Neural progenitor cell (in vitro differentiated cells): ENCODE data around the gene DGLUCY. TPM values are rescaled to one million over a fixed set of nuclear protein-coding genes. Genes with fewer than 3 reads are reported as not detected.
"Not testable (repeated sequence)": the region's sequence is repeated elsewhere in the genome, so short reads cannot be mapped to it uniquely, and the experiment has no call there.

Source experiments
- DNase-seq: peaks from one replicate; pipeline ENCODE4 v3.0.0-alpha.2; 2016; ENCODE audit warnings: low spot score
- H2AFZ ChIP-seq: fragments of 200-600 bp; sonication (generic); replicated peaks from 2 replicates; pipeline ENCODE4 v1.6.1; 2016; ENCODE audit warnings: antibody characterized with exemption
- H3F3A ChIP-seq: fragments of 200-600 bp; sonication (generic); 2 replicates; pipeline ENCODE4 v1.6.1; 2016; ENCODE audit warnings: antibody characterized with exemption, low read depth
- H3K27ac ChIP-seq: fragments of 200-600 bp; sonication (generic); 2 replicates; pipeline ENCODE4 v1.5.1; 2016; ENCODE audit warnings: mild to moderate bottlenecking
- H3K27me3 ChIP-seq: fragments of 200-600 bp; sonication (generic); 2 replicates; pipeline ENCODE4 v1.6.1; 2016; ENCODE audit warnings: mild to moderate bottlenecking, moderate library complexity
- H3K36me3 ChIP-seq: fragments of 200-600 bp; sonication (generic); 2 replicates; pipeline ENCODE4 v1.5.1; 2016
- H3K4me1 ChIP-seq: fragments of 200-600 bp; sonication (generic); 2 replicates; pipeline ENCODE4 v1.6.1; 2016; ENCODE audit warnings: mixed run types
- H3K4me2 ChIP-seq: fragments of 200-600 bp; sonication (generic); 2 replicates; pipeline ENCODE4 v1.6.1; 2016
- H3K4me3 ChIP-seq: fragments of 200-600 bp; sonication (generic); 2 replicates; pipeline ENCODE4 v1.5.1; 2016
- H3K79me2 ChIP-seq: fragments of 200-600 bp; sonication (generic); 2 replicates; pipeline ENCODE4 v1.6.1; 2016; ENCODE audit warnings: low read depth
- H3K9ac ChIP-seq: fragments of 200-600 bp; sonication (generic); 2 replicates; pipeline ENCODE4 v1.6.1; 2016
- H3K9me3 ChIP-seq: fragments of 200-600 bp; sonication (generic); 2 replicates; pipeline ENCODE4 v1.5.1; 2016; ENCODE audit warnings: low read depth
- H4K20me1 ChIP-seq: fragments of 200-600 bp; sonication (generic); 2 replicates; pipeline ENCODE4 v1.6.1; 2016; ENCODE audit warnings: low read depth
- H3K27ac Mint-ChIP-seq: 3 replicates; pipeline ENCODE4 v1.8.0; 2021; ENCODE audit warnings: mixed read lengths
- H3K27me3 Mint-ChIP-seq: 2 replicates; pipeline ENCODE4 v1.8.0; 2022; ENCODE audit warnings: low read depth, mild to moderate bottlenecking, inconsistent platforms, moderate library complexity, mixed read lengths; ENCODE audit not compliant: insufficient read depth
- H3K36me3 Mint-ChIP-seq: 3 replicates; pipeline ENCODE4 v1.8.0; 2021; ENCODE audit warnings: mixed read lengths
- H3K4me1 Mint-ChIP-seq: 3 replicates; pipeline ENCODE4 v1.8.0; 2021; ENCODE audit warnings: mixed read lengths
- H3K4me3 Mint-ChIP-seq: 3 replicates; pipeline ENCODE4 v1.8.0; 2021; ENCODE audit warnings: mild to moderate bottlenecking, moderate library complexity, mixed read lengths
- H3K9me3 Mint-ChIP-seq: 3 replicates; pipeline ENCODE4 v1.8.0; 2020; ENCODE audit warnings: mixed read lengths
- CTCF ChIP-seq: fragments of 200-600 bp; sonication (generic); IDR thresholded peaks from 2 replicates; pipeline ENCODE4 v1.5.1; 2017; ENCODE audit warnings: antibody characterized with exemption, mild to moderate bottlenecking
- EZH2 ChIP-seq: fragments of 200-600 bp; sonication (generic); IDR thresholded peaks from 2 replicates; pipeline ENCODE4 v1.6.1; 2017; ENCODE audit warnings: antibody characterized with exemption, mild to moderate bottlenecking, moderate library complexity
- EZH2phosphoT487 ChIP-seq: fragments of 200-600 bp; sonication (generic); IDR thresholded peaks from 2 replicates; pipeline ENCODE4 v1.6.1; 2017; ENCODE audit warnings: antibody characterized with exemption
- total RNA-seq: library from RNA; depleted of rRNA; stranded (reverse); fragments of >200 nt; gene quantifications from 2 replicates; pipeline ENCODE4 v1.2.3, GENCODE V29; 2015; ENCODE audit warnings: low replicate concordance

The DGLUCY gene
- total RNA-seq, 1 donor from 2014 or later = 17.0 TPM

DNA sequence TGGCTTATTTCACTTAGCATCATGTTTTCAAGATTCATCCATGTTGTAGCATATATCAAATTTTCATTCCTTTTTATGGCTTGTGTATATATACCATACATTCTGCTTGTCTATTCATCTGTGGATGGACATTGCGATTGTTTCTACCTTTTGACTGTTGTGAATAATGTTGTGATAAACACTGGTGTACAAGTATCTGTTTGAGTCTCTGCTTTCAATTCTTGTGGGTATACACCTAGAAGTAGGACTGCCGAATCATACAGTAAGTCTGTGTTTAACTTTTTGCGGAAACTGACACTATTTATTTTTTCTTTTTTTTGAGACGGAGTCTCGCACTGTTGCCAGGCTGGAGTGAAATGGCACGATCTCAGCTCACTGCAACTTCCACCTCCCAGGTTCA is 33.8 kb upstream of the DGLUCY start:
- Histone ChIP-seq H3K79me2 (no peaks in the 10 kb centered on the region), H3F3A (no peaks in the 10 kb centered on the region), H3K9me3 (no peaks in the 10 kb centered on the region), H4K20me1 (no peaks in the 10 kb centered on the region), H2AFZ (no peak overlapping the region), H3K27me3 (no peaks in the 10 kb centered on the region), H3K9ac (no peak overlapping the region), H3K4me1 (peaks cover 6% of the 10 kb centered on the region), H3K4me2 (no peak overlapping the region), H3K4me3 (no peak overlapping the region), H3K27ac (no peak overlapping the region), H3K36me3 (no peaks in the 10 kb centered on the region)
- Mint-ChIP-seq H3K4me3 (no peak overlapping the region), H3K9me3 (no peaks in the 10 kb centered on the region), H3K36me3 (no peaks in the 10 kb centered on the region), H3K27me3 (peaks cover 2% of the 10 kb centered on the region), H3K27ac (no peak overlapping the region), H3K4me1 (peaks cover 7% of the 10 kb centered on the region)
- DNase-seq = no peak
- TF ChIP-seq EZH2 (no peak), EZH2phosphoT487 (no peak), CTCF (no peak)

DNA sequence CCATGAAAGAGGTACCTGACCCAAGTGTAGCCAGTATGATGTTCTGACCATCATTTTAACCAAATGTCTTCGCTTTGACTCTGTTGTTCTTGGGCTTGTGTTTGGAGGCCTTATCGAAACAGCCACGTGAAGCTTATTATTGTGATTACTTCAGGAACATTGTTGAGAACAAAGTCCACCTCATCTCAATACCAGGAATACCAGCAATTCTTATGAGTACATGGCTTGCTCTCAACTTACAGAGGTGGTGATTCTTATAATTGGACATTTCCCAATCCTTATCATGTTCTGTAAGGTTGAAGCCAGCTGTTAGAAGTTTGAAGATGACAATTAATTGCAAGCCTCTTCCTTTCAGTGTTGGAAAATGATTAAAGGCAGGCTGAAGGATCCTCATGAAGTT is 31.6 kb upstream of the DGLUCY start:
- TF ChIP-seq CTCF = no peak
- TF ChIP-seq EZH2 = no peak
- TF ChIP-seq EZH2phosphoT487 = no peak
- no peak overlapping the region for H3K9ac ChIP-seq
- H2AFZ ChIP-seq = no peak overlapping the region
- H3F3A ChIP-seq = no peaks in the 10 kb centered on the region
- Mint-ChIP-seq H3K27ac (no peak overlapping the region), H3K4me1 (peaks cover 7% of the 10 kb centered on the region), H3K36me3 (no peaks in the 10 kb centered on the region), H3K4me3 (no peak overlapping the region), H3K9me3 (no peaks in the 10 kb centered on the region), H3K27me3 (peaks cover 4% of the 10 kb centered on the region)
- H3K4me3 ChIP-seq = no peak overlapping the region
- H3K27ac ChIP-seq = no peak overlapping the region
- no peaks in the 10 kb centered on the region for H4K20me1 ChIP-seq
- H3K4me1 ChIP-seq = peaks cover 6% of the 10 kb centered on the region
- no peaks in the 10 kb centered on the region for H3K79me2 ChIP-seq
- no peaks in the 10 kb centered on the region for H3K27me3 ChIP-seq
- no peaks in the 10 kb centered on the region for H3K9me3 ChIP-seq
- no peaks in the 10 kb centered on the region for H3K36me3 ChIP-seq
- no peak overlapping the region for H3K4me2 ChIP-seq
- DNase-seq = no peak

DNA sequence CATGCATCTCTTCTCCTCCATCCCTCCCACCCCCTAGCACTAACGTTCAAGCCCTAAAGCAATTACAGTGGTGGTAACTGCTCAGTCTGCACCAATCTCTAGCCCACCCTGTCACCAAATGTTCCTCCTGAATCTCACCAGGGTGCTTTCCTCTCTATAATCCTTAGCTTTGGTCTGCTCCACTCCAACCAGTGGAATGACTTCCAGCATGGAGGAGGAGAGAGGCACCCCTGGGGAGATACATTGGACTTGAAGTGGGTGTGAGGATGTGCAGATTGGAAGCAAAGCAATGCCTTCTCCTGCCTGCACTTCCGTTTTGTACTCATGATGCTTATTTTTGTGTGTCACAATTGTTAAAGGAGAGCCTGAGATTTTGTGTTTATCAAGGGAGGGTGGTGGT is 29.4 kb upstream of the DGLUCY start:
- H3K36me3 Mint-ChIP-seq = no peaks in the 10 kb centered on the region
- no peak overlapping the region for H3K4me2 ChIP-seq
- no peak overlapping the region for H3K4me3 ChIP-seq
- TF ChIP-seq CTCF (no peak), EZH2phosphoT487 (no peak), EZH2 (no peak)
- peak overlapping the region; percentile 15 for H3K27ac Mint-ChIP-seq
- no peaks in the 10 kb centered on the region for H3K9me3 Mint-ChIP-seq
- H3K79me2 ChIP-seq = no peaks in the 10 kb centered on the region
- no peaks in the 10 kb centered on the region for H3K36me3 ChIP-seq
- no peaks in the 10 kb centered on the region for H3K4me1 ChIP-seq
- H3K27me3 ChIP-seq = no peaks in the 10 kb centered on the region
- no peaks in the 10 kb centered on the region for H3K9me3 ChIP-seq
- H3K27me3 Mint-ChIP-seq = peaks cover 6% of the 10 kb centered on the region
- no peak overlapping the region for H2AFZ ChIP-seq
- H3K4me1 Mint-ChIP-seq = no peaks in the 10 kb centered on the region
- no peaks in the 10 kb centered on the region for H3F3A ChIP-seq
- no peak overlapping the region for H3K9ac ChIP-seq
- no peak overlapping the region for H3K27ac ChIP-seq
- H4K20me1 ChIP-seq = no peaks in the 10 kb centered on the region
- no peak for DNase-seq
- H3K4me3 Mint-ChIP-seq = no peak overlapping the region

- H3K27me3 Mint-ChIP-seq, H3K4me1 ChIP-seq, H3K4me3 ChIP-seq, H3K36me3 ChIP-seq, H4K20me1 ChIP-seq, H3K36me3 Mint-ChIP-seq, H3K4me3 Mint-ChIP-seq, H2AFZ ChIP-seq, H3K9me3 Mint-ChIP-seq, H3K9me3 ChIP-seq, H3K4me1 Mint-ChIP-seq, H3K27ac Mint-ChIP-seq, H3K27me3 ChIP-seq, H3K27ac ChIP-seq, H3K79me2 ChIP-seq, H3K4me2 ChIP-seq, H3F3A ChIP-seq, DNase-seq, H3K9ac ChIP-seq: not testable (repeated sequence)
Measured at GRCh38 chr14:91087470-91087869, 26.4 kb upstream of the DGLUCY start.
